Mesothelial cell of epicardium (in vitro differentiated cells): ENCODE data around the gene CASKIN1. TPM values are rescaled to one million over a fixed set of nuclear protein-coding genes. Genes with fewer than 3 reads are reported as not detected.
A peak's percentile ranks its signal among the peaks of the same experiment; 100 is the strongest.
"Not testable (repeated sequence)": the region's sequence is repeated elsewhere in the genome, so short reads cannot be mapped to it uniquely, and the experiment has no call there.

Experiments
- DNase-seq, 2 experiments: peaks; one replicate each; pipeline ENCODE4 v3.0.0; 2021; ENCODE audit warnings: low spot score in 2 of 2; ENCODE audit not compliant: unreplicated experiment in 2 of 2
- H3K27ac Mint-ChIP-seq: 2 replicates; pipeline ENCODE4 v1.8.0; 2021; ENCODE audit warnings: mixed read lengths
- H3K27me3 Mint-ChIP-seq: 2 replicates; pipeline ENCODE4 v1.8.0; 2021; ENCODE audit warnings: low read depth, mixed read lengths
- H3K36me3 Mint-ChIP-seq: 2 replicates; pipeline ENCODE4 v1.8.0; 2021; ENCODE audit warnings: mixed read lengths
- H3K4me1 Mint-ChIP-seq: 2 replicates; pipeline ENCODE4 v1.8.0; 2021; ENCODE audit warnings: mixed read lengths
- H3K4me3 Mint-ChIP-seq: 2 replicates; pipeline ENCODE4 v1.8.0; 2021; ENCODE audit warnings: mild to moderate bottlenecking, moderate library complexity, mixed read lengths
- H3K9me3 Mint-ChIP-seq: 2 replicates; pipeline ENCODE4 v1.8.0; 2021; ENCODE audit warnings: mixed read lengths
- total RNA-seq: library from RNA; stranded (reverse); gene quantifications from 3 replicates; pipeline ENCODE4 v1.2.1, GENCODE V29; 2021
- TF ChIP-seq, protein P1 (sequence below): fragments of 200-600 bp; sonication (generic); IDR thresholded peaks from one replicate; pipeline ENCODE4 v1.5.0; 2021; ENCODE audit warnings: antibody characterized with exemption; ENCODE audit not compliant: unreplicated experiment

The CASKIN1 gene
- total RNA-seq, 1 donor from 2014 or later, result 8.9 TPM

DNA sequence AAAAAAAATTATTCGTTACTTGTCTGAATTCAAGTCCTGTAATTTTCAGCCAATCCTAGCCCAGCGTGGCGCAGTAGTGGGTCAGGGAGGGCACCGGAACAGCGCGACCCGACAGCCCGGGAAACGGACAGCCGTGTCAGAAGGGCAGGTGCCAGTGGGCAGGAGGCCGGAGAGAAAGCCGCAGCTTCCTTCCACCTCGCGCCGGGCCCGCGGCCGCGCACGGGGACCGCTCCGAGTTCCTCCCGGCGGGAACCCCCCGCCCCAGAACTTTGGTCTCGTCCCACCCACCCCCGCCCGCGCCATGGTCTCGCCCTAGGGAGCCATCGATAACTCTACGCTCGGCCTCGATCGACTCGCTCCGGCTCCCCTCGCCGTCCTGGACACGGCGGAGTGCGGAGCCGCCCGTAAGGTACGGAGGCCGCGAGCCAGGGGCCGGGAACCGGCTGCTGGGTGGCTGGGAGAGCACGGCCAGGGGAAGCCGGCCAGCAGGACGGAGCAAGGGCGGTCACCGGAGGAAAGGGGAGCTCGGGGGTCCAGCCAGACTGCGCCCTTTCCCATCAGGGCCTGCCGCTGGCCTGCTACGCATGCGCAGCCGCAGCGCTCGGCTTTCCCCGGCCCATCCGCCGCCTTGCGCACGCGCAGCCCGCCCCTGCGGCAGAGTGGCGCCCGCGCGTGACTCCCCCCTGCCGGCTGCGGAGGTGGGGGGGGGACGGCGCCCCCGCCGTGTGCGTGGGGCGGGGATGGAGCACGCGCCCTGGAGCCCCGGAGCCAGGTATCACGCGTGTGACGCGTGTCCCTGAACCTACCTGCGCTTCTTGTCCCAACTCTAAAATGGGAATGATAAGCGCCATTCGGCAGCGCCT lies 8.9 kb upstream of the CASKIN1 start, which contains the start of gene MLST8:
Gene MLST8 (plus strand): TSS at position 351 of the 863 bp plus-strand sequence. CDS start 632 bp downstream, outside the sequence.
- Mint-ChIP-seq H3K9me3 (no peaks in the 10 kb centered on the region), H3K27me3 (peaks cover 7% of the 10 kb centered on the region), H3K4me1 (peaks cover 9% of the 10 kb centered on the region), H3K27ac (peak within 1 kb of the TSS; percentile 86), H3K4me3 (peak within 1 kb of the TSS; percentile 79), H3K36me3 (peaks cover 6% of the 10 kb centered on the region)
- TF ChIP-seq, protein P1, sequence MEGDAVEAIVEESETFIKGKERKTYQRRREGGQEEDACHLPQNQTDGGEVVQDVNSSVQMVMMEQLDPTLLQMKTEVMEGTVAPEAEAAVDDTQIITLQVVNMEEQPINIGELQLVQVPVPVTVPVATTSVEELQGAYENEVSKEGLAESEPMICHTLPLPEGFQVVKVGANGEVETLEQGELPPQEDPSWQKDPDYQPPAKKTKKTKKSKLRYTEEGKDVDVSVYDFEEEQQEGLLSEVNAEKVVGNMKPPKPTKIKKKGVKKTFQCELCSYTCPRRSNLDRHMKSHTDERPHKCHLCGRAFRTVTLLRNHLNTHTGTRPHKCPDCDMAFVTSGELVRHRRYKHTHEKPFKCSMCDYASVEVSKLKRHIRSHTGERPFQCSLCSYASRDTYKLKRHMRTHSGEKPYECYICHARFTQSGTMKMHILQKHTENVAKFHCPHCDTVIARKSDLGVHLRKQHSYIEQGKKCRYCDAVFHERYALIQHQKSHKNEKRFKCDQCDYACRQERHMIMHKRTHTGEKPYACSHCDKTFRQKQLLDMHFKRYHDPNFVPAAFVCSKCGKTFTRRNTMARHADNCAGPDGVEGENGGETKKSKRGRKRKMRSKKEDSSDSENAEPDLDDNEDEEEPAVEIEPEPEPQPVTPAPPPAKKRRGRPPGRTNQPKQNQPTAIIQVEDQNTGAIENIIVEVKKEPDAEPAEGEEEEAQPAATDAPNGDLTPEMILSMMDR, result peak; percentile 12
- DNase-seq, result peak; percentile 84 to 92

DNA sequence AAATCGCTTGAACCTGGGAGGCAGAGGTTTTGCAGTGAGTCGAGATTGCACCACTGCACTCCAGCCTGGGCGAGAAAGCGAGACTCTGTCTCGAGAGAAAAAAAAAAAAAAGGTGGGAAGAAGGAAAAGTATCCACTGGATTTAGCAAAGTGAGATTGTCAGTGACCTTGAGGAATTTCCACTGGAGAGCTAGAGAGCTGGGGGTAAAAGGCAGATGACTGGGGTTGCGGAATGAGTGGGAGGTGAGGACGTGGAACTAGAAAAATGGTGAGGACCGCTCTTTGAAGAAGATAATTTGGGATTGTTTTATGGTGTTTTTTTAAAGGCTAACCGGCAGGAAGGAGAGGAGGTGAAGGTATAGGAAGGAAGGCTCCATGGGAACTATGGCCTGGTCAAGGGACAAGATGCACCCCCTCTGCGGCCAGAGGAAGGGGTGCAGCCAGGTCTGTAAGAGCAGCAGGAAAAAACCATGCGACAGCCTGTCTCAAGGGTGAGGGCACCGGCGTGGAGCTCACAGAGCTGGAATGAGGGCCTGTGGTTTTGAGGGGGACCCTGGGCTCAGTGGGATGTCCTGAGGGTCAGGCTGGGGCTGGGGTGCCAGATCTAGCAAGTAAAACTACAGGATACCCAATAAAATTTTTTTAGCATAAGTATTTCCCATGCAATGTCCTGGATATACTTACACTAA lies 8.2 kb upstream of the CASKIN1 start:
- Mint-ChIP-seq H3K4me3 (peak overlapping the region; percentile 79), H3K4me1 (peaks cover 9% of the 10 kb centered on the region), H3K27ac (peak overlapping the region; percentile 73), H3K27me3 (peaks cover 15% of the 10 kb centered on the region), H3K9me3 (no peaks in the 10 kb centered on the region), H3K36me3 (peaks cover 6% of the 10 kb centered on the region)
- no peak for DNase-seq
- TF ChIP-seq, protein P1, result no peak

DNA sequence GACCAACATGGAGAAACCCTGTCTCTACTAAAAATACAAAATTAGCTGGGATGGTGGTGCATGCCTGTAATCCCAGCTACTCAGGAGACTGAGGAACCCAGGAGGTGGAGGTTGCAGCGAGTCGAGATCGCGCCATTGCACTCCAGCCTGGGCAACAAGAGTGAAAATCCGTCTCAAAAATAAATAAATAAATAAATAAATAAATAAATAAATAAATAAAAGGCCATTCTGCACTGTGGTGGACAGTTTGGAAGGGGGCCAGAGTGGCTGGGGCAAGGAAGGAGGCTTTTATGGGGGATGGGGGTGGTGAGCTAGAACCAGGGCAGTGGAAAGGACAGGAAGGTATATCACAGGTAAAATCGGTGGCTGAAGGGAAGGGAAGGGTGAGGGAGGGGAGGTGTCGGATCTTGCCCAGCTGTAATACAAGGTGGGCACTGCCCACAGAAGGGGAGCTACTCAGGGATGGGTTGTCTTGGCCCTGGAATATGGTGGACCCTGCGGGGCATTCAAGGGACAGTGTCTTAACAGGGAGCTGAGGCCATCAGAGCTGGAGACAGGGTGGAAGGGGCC lies 6.8 kb upstream of the CASKIN1 start:
- H3K36me3 Mint-ChIP-seq, H3K4me1 Mint-ChIP-seq, H3K27ac Mint-ChIP-seq, H3K9me3 Mint-ChIP-seq, DNase-seq: not testable (repeated sequence)
- Mint-ChIP-seq H3K4me3 (peak overlapping the region; percentile 55), H3K27me3 (peaks cover 24% of the 10 kb centered on the region)

DNA sequence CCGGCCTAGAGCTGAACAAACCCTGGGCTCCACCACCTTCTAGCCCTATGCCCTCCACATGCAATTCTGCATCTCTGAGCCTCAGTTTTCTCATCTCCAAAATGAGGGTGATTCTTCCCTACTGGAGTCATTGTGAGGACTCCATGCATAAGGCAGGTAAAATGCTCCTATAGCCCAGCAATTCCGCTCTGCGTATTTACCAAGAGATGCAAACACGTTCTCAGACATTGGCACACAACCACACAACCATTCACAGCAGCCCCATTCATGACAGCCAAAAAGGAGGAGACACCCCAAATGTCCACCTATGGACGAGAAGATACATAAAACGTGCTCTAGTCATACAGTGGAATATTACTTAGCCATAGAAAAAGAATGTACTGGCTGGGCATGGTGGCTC lies 3.9 kb upstream of the CASKIN1 start:
- H3K4me3 Mint-ChIP-seq, result no peak overlapping the region
- H3K27me3 Mint-ChIP-seq, result peaks cover 41% of the 10 kb centered on the region
- TF ChIP-seq, protein P1, result no peak
- H3K27ac Mint-ChIP-seq, result no peak overlapping the region
- no peak for DNase-seq
- H3K9me3 Mint-ChIP-seq, result no peaks in the 10 kb centered on the region
- peaks cover 5% of the 10 kb centered on the region for H3K4me1 Mint-ChIP-seq
- H3K36me3 Mint-ChIP-seq, result no peaks in the 10 kb centered on the region

DNA sequence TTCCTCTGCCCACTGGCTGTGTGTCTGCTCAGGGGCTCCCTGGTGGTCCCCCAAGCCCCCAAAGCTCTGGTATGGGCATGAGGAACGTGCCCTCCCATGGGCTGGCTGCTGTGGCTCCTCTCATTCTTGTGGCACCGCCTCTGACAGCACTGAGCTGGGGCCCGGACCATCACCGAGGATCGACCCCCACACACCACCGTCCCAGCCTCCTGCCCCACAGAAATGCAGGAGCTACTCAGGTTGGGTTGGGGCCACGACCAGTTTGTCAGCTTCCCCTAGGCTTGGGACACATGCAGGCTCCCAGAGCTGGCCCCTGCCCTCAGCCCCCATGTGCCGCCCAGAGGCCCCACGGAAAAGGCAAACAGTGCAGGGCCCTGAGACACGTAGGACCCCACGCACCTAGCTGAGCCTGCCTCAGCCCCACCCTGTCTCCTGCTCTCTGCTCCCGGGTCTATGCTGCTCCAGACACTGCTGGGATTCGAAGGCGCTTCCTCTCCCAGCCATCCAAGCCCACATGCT lies 3.3 kb upstream of the CASKIN1 start:
- Mint-ChIP-seq H3K4me3 (no peak overlapping the region), H3K36me3 (no peaks in the 10 kb centered on the region), H3K4me1 (peaks cover 10% of the 10 kb centered on the region), H3K9me3 (no peaks in the 10 kb centered on the region), H3K27me3 (peaks cover 45% of the 10 kb centered on the region), H3K27ac (no peak overlapping the region)
- TF ChIP-seq, protein P1, result no peak
- no peak for DNase-seq
